CD4-positive, alpha-beta T cell treated with Interleukin-10 for 1 hour (primary cell): ENCODE results near the gene ITGA8.
"Not testable (repeated sequence)": the region's sequence is repeated elsewhere in the genome, so short reads cannot be mapped to it uniquely, and the experiment has no call there.

Source experiments
- DNase-seq: peaks from one replicate; pipeline ENCODE4 v3.0.0-alpha.2; 2020

The ITGA8 gene

GRCh38 chr10:15546606-15547005 is 173.1 kb downstream of the ITGA8 start:
- no peak for DNase-seq

- no peak for DNase-seq
Measured at GRCh38 chr10:15545884-15546283, 173.8 kb downstream of the ITGA8 start.

DNA sequence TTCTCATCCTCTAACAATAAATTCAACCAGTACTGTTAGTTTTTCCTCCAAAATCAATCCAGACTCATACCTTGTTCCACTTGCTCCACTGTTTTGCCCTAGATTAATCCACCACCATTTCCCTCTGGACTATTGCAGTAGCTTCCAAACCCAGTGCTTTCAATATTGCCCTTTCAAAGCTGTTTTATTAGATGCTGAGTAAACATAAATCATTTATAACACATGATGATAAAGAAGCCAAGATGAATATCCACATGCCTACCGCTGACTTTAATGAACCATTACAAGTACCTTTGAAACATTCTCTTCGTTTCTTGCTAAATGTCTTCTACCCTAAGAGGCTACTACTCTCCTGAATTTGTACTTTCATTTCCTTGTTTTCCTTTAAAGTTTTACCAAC is 174.5 kb downstream of the ITGA8 start:
- DNase-seq, result no peak

- no peak for DNase-seq
Measured at GRCh38 chr10:15543994-15544393, 175.7 kb downstream of the ITGA8 start.

- DNase-seq, result no peak
Measured at GRCh38 chr10:15542817-15543216, 176.9 kb downstream of the ITGA8 start.

DNA sequence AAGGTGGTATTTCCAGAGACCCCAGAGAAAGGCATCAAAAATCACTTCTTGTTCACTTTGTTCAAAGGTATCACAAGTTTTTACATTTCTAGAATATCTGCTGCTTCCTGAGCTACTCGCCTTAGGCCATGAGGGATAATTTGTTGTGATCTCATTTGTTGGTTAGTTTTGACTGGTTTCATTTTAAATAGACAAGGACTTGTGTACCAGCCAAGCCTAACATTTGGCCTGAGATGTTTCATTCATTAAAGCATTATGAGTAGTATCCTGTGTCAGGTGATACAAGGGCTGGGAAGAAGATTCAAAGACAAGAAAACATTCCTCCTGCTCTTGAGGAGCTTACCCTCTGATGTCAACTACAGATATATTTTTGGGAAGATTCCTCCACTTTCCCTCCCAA is 178.3 kb downstream of the ITGA8 start:
- no peak for DNase-seq

DNA sequence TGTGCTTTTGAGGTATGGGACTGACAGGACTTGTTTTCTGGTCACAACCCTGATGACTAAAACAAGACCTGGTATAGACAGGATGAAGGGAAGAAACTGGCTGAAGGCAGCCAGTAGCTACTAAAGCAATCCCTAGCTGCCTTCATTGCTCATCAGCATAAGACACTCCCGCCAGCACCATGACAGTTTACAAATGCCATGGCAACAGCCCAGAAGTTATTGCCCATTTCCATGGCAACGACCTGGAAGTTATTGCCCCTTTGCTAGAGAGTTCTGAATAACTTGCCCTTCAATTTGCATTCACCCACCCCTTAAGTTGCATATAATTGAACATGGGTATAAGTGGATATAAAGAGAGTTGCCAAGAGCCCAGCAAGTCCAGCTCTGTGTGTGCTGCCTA is 179.0 kb downstream of the ITGA8 start:
- DNase-seq, result no peak

- DNase-seq, result no peak
Measured at GRCh38 chr10:15539262-15539661, 180.5 kb downstream of the ITGA8 start.

- not testable (repeated sequence) for DNase-seq
Measured at GRCh38 chr10:15534928-15535538, 184.7 kb downstream of the ITGA8 start.

DNA sequence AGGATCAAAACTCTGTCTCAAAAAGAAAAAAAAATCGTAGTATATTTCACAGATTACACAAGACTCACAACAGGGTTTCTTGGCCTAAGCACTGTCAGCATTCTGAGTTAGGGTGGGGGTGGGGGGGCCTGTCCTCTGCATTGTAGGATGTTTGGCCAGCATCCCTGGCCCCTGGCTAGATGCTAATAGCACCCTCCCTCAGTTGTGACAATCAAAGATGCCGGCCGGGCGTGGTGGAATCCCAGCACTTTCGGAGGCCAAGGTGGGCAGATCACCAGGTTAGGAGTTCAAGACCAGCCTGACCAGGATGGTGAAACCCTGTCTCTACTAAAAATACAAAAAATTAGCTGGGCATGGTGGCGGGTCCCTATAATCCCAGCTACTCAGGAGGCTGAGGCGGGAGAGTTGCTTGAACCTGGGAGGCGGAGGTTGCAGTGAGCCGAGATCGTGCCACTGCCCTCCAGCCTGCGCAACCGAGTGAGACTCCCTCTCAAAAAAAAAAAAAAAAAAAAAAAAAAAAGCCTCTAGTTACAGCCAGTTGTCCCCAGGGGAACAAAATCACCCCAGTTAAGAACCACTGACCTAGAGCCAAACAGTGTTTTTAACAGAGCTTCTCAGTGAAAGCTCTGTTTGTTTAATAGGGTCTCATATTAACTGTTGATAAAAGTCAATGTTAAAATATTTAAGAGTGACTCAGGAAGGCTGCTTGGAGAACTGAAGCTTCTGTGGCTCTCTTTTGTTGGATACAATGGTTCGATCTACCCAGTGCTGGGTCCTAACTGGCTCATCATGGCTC is 187.6 kb downstream of the ITGA8 start:
- DNase-seq, result no peak

GRCh38 chr10:15528859-15529239 is 190.9 kb downstream of the ITGA8 start:
- no peak for DNase-seq

DNA sequence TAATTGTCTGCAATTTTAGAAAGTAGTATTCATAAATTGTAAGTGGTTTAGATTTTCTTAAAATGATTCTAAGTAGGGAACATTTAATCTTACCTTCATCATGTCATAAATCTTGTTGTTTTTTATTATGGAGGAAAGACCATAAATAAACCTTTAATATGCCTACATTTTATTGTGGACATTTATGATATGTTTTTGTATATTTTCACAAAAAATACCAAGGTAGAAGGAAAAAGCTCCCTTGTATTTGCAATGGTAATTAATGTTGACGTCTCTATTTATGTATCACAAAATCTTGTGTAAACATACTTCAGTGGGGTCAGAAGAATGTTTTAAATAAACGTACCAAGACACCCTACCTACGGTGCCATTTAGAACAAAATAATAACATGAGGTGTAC is 193.0 kb downstream of the ITGA8 start:
- no peak for DNase-seq

DNA sequence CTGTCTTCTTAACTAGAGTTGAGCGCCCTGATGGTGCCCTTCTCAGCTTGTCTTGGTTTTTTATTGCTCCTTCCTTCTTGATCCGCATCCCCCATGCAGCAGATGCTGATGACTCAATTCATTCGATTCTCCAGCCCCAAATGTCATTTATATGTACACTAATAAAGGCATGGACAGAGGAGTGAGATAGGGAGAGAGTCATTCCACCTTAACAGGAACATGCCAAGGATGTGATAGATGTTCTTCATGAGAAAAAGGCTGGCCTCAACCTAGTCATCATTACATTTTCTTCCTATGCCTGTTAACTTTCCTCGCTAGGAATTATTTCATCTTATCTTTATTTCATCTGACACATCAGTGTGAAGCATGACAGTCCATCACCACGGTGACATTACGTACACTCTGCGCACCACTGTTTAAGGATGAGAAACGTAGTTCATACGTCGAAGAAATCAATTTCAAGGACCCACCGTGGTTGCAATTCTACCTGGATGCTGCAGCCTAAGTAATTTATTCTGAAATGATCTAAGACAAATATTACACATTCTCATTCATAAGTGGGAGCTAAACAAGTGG is 198.3 kb downstream of the ITGA8 start:
- DNase-seq, result no peak

DNA sequence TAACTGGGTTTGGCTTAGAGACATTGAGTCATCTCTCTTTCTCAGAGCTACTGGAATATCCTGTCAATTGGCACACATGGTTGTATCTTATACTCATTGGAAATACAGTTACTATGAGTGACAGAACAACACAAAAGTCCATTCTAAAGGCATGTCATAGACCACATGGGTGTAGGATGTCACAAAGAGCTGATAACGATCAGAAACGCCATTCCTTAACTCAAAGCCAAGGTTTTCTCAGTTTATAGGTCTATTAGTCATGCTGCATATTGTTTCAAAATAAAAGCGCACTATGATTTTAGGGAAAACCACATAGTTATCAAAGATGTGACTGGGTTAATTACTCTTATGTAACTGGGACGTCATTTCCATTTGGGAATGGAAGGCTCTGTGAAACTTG is 201.5 kb downstream of the ITGA8 start:
- DNase-seq, result no peak

- DNase-seq, result no peak
Measured at GRCh38 chr10:15516256-15517085, 203.3 kb downstream of the ITGA8 start.

DNA sequence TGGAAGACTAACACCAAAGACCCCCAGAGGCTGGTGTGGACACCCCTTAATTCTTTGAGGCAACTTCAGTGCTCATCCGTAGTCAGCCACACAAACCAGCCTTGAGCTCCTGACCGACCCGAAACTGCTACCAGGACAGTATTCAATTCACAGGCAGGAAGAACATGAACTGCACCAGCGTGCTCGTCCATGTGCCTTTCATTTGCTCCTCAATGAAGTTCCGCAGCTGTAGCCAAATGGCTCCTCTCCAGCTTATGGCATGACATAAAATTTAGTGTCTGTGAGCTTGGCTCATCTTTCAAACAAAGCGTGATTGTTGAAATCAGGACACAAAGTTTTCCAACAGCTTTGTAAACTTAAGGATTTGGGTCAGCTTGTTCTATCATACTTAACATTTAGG is 204.5 kb downstream of the ITGA8 start:
- DNase-seq, result no peak

GRCh38 chr10:15510963-15511362 is 208.8 kb downstream of the ITGA8 start:
- DNase-seq, result no peak

DNA sequence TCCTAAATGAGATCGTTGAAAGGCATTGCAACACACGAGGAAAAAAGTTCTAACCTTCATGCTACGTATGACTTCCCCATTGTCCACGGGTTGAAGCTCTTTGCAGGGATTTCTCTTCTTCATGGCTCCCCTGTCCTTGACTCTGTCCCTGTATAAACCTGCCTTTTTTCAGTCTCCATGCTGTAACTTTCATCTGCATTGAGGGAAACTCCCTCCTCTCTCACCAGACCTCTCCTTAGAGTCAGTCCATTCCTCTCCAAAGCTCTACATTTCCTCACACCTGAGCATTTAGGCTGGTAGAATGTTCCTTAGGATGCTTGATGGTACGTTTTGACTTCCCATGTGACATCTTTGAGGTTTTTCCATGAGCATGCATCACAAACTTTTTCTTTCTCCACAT is 214.4 kb downstream of the ITGA8 start:
- DNase-seq, result no peak

GRCh38 chr10:15504101-15504840 is 215.5 kb downstream of the ITGA8 start:
- no peak for DNase-seq

DNA sequence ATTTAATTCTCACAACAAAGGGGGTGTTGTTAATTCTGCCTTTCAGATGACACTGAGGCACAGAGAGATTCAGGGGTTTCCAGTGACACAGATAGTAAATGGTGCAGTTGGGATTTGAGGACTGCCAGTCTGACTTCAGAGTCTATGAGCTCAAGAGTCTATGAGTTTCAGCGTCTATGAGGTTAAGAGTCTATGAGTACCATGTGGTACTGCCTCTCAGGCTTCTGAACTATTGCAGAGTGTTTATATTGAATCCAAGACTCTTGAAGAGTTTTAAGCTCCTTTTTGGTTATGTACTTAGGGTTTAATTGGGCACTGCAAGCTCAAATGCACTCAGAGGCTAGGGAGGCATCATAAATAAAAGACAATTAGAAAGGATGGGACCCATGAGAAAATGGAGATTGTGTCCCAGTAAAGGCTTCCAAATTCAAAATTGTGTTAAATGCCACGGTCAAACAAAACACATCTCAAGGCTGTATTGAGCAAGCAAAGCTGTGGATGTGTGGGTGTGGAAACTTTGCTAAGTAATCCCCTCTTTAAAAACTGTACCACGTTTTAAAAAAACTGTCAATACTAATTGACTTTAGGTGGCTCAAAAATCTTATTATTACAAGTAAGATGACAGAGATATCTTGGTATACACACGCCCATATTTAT is 224.7 kb downstream of the ITGA8 start:
- DNase-seq, result no peak

DNA sequence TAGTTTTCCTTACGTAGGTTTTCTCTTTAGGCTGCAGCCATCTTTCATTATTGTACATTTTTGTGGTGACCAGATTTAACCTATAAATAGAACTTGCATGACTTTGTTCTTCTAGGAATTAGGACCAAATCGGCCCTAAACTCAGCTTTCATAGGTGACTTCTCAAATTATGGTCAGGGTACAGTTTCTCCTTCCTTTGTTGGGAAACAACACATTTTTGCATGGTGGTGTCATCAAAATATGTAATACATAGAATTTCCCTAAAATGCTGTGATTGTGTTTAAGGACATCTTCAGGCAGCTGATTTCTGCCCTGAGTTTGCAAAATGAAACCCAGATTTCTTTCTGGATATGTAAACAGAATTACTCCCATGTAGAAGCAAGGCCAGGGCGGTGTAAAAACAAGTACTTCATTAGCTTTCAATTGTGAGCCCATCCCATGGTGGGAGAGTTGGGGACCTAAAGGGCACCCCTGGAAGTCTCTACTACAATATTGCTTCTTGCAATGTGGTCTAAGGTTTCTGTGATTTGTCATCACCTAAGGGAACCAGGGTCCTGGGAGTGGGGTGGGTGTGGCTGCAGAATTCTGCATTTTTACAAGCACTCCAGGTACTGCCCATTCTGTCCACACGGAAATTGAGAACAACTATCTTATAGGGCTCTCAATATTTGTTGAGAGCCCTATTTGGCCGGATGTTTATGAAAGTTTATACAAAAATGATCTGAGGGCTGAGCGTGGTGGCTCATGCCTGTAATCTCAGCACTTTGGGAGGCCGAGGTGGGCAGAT is 227.7 kb downstream of the ITGA8 start:
- DNase-seq, result no peak
